ENCODE measurements around the gene ANO7.

Gene ANO7

GRCh38 chr2:241202268-241202585, 13.8 kb downstream of the ANO7 start (continued):
- no peak for TF ChIP-seq PATZ1 (CRISPR knock-in tag; IDR thresholded peaks at IDR 0.05; ENCODE audit: borderline replicate concordance)

- no peak for ATAC-seq
- no peak for TF ChIP-seq PATZ1 (CRISPR knock-in tag; IDR thresholded peaks at IDR 0.05; ENCODE audit: borderline replicate concordance)
- no peak for TF ChIP-seq ARNTL (CRISPR knock-in tag; IDR thresholded peaks at IDR 0.05; ENCODE audit: borderline replicate concordance, low read depth)
- TF ChIP-seq CREB5 (CRISPR knock-in tag; IDR thresholded peaks at IDR 0.05; ENCODE audit: low read depth): no peak
- no peak for TF ChIP-seq CSDC2 (CRISPR knock-in tag; IDR thresholded peaks at IDR 0.05)
- no peak for TF ChIP-seq ESRRG (CRISPR knock-in tag; IDR thresholded peaks at IDR 0.05)
- no peak for TF ChIP-seq ZNF8 (CRISPR knock-in tag; IDR thresholded peaks at IDR 0.05)
- TF ChIP-seq ZFP3 (CRISPR knock-in tag; IDR thresholded peaks at IDR 0.05): no peak
- no peak for TF ChIP-seq RARB (CRISPR knock-in tag; IDR thresholded peaks at IDR 0.05)
- no peak for TF ChIP-seq BACH2 (CRISPR knock-in tag; IDR thresholded peaks at IDR 0.05; ENCODE audit: borderline replicate concordance)
- no peak for TF ChIP-seq OSR1 (CRISPR knock-in tag; IDR thresholded peaks at IDR 0.05)
- no peak for TF ChIP-seq POU6F1 (CRISPR knock-in tag; IDR thresholded peaks at IDR 0.05; ENCODE audit: borderline replicate concordance, low read depth)
- TF ChIP-seq SNAI2 (CRISPR knock-in tag; IDR thresholded peaks at IDR 0.05): no peak
- TF ChIP-seq TSHZ2 (CRISPR knock-in tag; IDR thresholded peaks at IDR 0.05): no peak
- TF ChIP-seq ZC3H10 (CRISPR knock-in tag; IDR thresholded peaks at IDR 0.05): no peak
- TF ChIP-seq ZFP30 (CRISPR knock-in tag; IDR thresholded peaks at IDR 0.05): no peak
- TF ChIP-seq TCF4 (CRISPR knock-in tag; IDR thresholded peaks at IDR 0.05; ENCODE audit: borderline replicate concordance): no peak
- no peak for TF ChIP-seq TOX (CRISPR knock-in tag; IDR thresholded peaks at IDR 0.05; ENCODE audit: borderline replicate concordance)
- no peak for TF ChIP-seq ISL1 (CRISPR knock-in tag; IDR thresholded peaks at IDR 0.05)
- no peak for TF ChIP-seq CSRNP3 (CRISPR knock-in tag; IDR thresholded peaks at IDR 0.05)
- no peak for TF ChIP-seq GLIS3 (CRISPR knock-in tag; IDR thresholded peaks at IDR 0.05)
These were observed 14.2 kb downstream of the ANO7 start for GRCh38 chr2:241202681-241203080.

Measured in SK-N-SH treated with all-trans-retinoic acid at 6 μM for 48 hours (cell line).